ENCODE measurements around the gene USP3.
A peak's percentile ranks its signal among the peaks of the same experiment; 100 is the strongest.

The USP3 gene

GRCh38 chr15:63593705-63594671 is 89.6 kb downstream of the USP3 start:
- no peak for DNase-seq (ENCODE audit: low read depth in 3 of 3)

- no peak for DNase-seq (ENCODE audit: low read depth in 3 of 3)
Observed at GRCh38 chr15:63595065-63595464, 90.7 kb downstream of the USP3 start.

- DNase-seq (ENCODE audit: low read depth in 3 of 3), result no peak
Observed at GRCh38 chr15:63595688-63596087, 91.3 kb downstream of the USP3 start.

- no peak for DNase-seq (ENCODE audit: low read depth in 3 of 3)
Observed at GRCh38 chr15:63596676-63597037, 92.3 kb downstream of the USP3 start.

- DNase-seq (ENCODE audit: low read depth in 3 of 3), result no peak
Observed at GRCh38 chr15:63597038-63597790, 92.8 kb downstream of the USP3 start, which contains the start of gene FBXL22. FBXL22 (plus strand) TSS chr15:63597387; CDS start chr15:63597393, 6 bp downstream.

- DNase-seq (ENCODE audit: low read depth in 3 of 3), result no peak
Observed at GRCh38 chr15:63597821-63598220, 93.4 kb downstream of the USP3 start.

GRCh38 chr15:63598473-63599400 is 94.3 kb downstream of the USP3 start:
- DNase-seq (ENCODE audit: low read depth in 3 of 3), result no peak

GRCh38 chr15:63599401-63600000 is 95.1 kb downstream of the USP3 start:
- DNase-seq (ENCODE audit: low read depth in 3 of 3), result no peak

- DNase-seq (ENCODE audit: low read depth in 3 of 3), result no peak
Observed at GRCh38 chr15:63600001-63600615, 95.7 kb downstream of the USP3 start.

GRCh38 chr15:63600616-63601025 is 96.2 kb downstream of the USP3 start:
- DNase-seq (ENCODE audit: low read depth in 3 of 3), result peak; percentile 75 to 86 (median 81)

- DNase-seq (ENCODE audit: low read depth in 3 of 3), result peak in 2 of 3 experiments; percentile 34 to 35
Observed at GRCh38 chr15:63601026-63601703, 96.8 kb downstream of the USP3 start.

GRCh38 chr15:63601704-63602185 is 97.4 kb downstream of the USP3 start:
- no peak for DNase-seq (ENCODE audit: low read depth in 3 of 3)

GRCh38 chr15:63602595-63602994 is 98.2 kb downstream of the USP3 start:
- DNase-seq (ENCODE audit: low read depth in 3 of 3), result no peak

- DNase-seq (ENCODE audit: low read depth in 3 of 3), result no peak
Observed at GRCh38 chr15:63603516-63603915, 99.1 kb downstream of the USP3 start.

- no peak for DNase-seq (ENCODE audit: low read depth in 3 of 3)
Observed at GRCh38 chr15:63604281-63604680, 99.9 kb downstream of the USP3 start.

GRCh38 chr15:63605036-63605435 is 100.6 kb downstream of the USP3 start:
- no peak for DNase-seq (ENCODE audit: low read depth in 3 of 3)

- DNase-seq (ENCODE audit: low read depth in 3 of 3), result no peak
Observed at GRCh38 chr15:63605816-63606215, 101.4 kb downstream of the USP3 start.

GRCh38 chr15:63606308-63606707 is 101.9 kb downstream of the USP3 start:
- DNase-seq (ENCODE audit: low read depth in 3 of 3), result no peak

GRCh38 chr15:63608989-63609388 is 104.6 kb downstream of the USP3 start:
- no peak for DNase-seq (ENCODE audit: low read depth in 3 of 3)

GRCh38 chr15:63609448-63609847 is 105.1 kb downstream of the USP3 start:
- DNase-seq (ENCODE audit: low read depth in 3 of 3), result no peak
